ENCODE results near the gene TMEM116.
"Not testable (repeated sequence)": the region's sequence is repeated elsewhere in the genome, so short reads cannot be mapped to it uniquely, and the experiment has no call there.

Gene TMEM116

GRCh38 chr12:112010415-112011344 lies 2.3 kb downstream of the TMEM116 start:
- no peak for DNase-seq (ENCODE audit: low read depth in 2 of 2, low spot score in 1 of 2)

DNA sequence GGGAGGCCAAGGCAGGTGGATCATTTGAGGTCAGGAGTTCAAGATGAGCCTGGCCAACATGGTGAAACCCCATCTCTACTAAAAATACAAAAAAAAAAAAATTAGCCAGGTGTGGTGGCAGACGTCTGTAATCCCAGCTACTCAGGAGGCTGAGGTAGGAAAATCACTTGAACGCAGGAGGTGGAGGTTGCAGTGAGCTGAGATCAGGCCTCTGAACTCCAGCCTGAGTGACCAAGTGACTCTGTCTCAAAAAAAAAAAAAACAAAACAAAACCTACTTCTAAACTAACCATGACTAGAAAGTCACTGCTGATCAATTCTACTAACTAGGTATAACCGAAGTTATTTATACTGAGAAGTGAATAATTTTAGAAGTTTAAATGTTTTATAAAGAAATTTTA lies 3.4 kb downstream of the TMEM116 start:
- not testable (repeated sequence) for DNase-seq (ENCODE audit: low read depth in 2 of 2, low spot score in 1 of 2)

DNA sequence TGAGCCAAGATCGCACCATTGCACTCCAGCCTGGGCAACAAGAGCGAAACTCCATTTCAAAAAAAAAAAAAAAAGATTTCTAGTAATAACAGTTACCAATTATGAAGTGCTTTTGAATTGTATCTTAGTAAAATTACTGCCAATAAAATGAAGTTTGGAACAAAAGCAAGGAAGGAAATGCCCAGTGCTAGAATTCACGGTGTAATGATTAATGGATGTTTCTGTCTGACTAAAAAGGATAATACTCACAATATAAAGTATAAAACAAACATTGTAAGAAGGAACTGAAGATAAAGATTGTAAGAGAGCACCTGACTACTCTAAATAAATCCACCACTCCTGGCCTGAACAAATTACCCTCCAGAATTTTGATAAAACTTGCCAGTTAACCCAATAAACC lies 4.0 kb downstream of the TMEM116 start:
- no peak for DNase-seq (ENCODE audit: low read depth in 2 of 2, low spot score in 1 of 2)

GRCh38 chr12:112007945-112008344 lies 5.0 kb downstream of the TMEM116 start:
- DNase-seq (ENCODE audit: low read depth in 2 of 2, low spot score in 1 of 2), result no peak

- DNase-seq (ENCODE audit: low read depth in 2 of 2, low spot score in 1 of 2), result no peak
These were observed 7.3 kb downstream of the TMEM116 start for GRCh38 chr12:112005419-112006395.

DNA sequence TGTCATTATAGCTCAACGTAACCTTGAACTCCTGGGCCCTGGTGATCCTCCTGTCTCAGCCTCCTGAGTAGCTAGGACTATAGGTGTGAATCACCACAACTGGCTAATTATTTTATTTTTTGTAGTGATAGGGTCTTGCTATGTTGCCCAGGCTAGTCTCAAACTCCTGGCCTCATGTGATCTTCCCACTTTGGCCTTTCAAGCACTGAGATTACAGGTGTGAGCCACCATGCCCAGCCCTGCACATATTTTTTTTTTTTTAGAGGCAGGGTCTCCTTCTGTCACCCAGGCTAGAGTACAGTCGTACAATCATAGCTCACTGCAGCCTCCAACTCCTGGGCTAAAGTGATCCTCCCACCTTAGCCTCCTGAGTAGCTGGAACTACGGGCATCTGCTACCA lies 8.9 kb downstream of the TMEM116 start:
- no peak for DNase-seq (ENCODE audit: low read depth in 2 of 2, low spot score in 1 of 2)

GRCh38 chr12:112001576-112001975 lies 11.4 kb downstream of the TMEM116 start:
- DNase-seq (ENCODE audit: low read depth in 2 of 2, low spot score in 1 of 2), result no peak

DNA sequence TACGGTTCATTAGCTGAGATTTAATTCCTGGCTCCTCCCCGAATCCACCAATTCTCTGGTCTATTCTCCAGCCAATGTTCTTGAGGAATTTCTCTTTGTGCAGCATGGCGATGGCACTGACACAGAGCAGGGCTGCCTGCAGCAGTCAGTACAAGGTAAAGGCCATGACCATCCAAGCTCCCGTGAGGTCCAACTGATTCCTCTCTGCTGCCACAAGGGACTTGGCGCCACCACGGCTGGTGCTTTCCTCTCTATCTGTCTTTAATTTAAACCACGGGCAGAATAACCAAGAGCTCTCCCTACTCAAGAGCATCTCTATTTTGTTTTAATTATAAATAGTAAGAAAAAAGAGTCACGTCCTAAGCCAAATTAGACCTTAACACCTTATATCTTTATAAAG lies 12.1 kb downstream of the TMEM116 start:
- no peak for DNase-seq (ENCODE audit: low read depth in 2 of 2, low spot score in 1 of 2)

DNA sequence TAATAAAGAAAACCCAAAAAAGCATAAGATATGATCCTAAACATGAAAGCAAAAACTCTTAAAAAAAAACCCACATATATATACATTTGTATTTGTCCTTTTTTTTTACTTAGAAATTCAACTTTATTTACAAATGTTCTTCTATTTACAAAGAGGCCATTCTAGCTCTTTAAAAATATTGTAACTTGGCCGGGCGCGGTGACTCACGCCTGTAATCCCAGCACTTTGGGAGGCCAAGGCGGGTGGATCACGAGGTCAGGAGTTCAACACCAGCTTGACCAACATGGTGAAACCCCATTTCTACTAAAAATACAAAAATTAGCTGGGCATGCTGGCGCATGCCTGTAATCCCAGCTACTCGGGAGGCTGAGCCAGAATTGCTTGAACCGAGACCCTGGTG lies 13.8 kb downstream of the TMEM116 start:
- DNase-seq (ENCODE audit: low read depth in 2 of 2, low spot score in 1 of 2), result not testable (repeated sequence)

DNA sequence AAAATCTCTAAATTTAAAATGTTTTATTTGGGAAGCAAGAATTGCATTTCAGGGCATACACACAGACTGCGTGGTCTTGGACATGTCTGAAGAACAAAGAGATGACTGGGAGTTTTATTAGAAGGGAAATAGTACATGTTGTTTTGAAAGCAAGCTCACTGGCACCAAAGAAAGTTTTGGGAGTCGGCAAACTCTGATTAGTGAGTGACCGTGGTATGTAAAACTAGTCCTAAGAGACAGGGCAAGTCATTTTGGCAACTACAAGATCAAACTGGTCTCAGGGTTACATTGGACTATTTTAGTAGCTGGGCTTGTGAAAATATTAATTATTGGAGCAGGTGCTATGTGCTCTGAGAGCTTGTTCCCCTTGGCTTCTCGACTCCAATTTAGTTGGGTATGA lies 14.9 kb downstream of the TMEM116 start:
- DNase-seq (ENCODE audit: low read depth in 2 of 2, low spot score in 1 of 2), result no peak

DNA sequence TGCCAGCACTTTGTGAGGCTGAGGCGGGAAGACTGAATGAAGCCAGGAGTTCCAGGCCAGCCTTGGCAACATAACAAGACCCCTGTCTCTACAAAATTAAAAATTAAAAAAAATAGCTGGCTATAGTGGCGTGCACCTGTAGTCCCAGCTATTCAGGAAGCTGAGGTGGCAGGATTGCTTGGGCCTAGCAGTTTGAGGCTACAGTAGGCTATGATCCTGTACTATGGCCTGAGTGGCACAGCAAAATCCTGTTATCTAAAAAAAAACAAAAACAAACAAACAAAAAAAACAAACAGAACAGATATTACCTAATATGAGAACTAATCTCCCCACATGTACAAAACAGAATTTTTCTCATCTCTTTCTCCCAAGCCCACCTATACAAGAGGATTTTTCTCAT lies 15.7 kb downstream of the TMEM116 start:
- DNase-seq (ENCODE audit: low read depth in 2 of 2, low spot score in 1 of 2), result no peak

DNA sequence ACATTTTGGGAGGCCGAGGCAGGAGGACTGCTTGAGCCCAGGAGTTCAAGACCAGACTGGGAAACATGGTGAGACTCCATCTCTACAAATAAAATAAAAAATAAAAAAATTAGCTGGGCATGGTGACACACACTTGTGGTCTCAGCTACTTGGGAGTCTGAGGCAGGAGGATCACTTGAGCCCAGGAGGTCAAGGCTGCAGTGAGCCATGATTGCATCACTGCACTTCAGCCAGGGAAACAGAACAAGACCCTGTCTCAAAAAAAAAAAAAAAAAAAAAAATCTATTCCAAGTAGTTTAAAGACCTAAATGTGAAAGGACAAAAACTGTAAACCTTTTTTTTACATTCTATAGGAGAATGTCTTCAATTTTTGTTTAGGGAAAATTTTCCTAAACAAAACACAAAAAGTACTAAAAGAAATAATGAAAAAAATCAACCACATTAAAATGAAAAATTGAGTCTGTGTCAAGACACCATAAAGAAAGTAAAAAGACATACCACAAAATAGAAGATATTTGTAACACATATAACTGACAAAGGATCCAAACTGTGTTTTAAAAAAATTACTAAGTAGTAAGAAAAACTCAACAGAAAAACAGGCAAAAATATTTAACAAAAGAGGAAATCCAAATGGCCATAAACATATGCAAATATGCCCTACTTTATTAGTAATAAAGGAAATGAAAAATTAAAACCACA lies 17.0 kb downstream of the TMEM116 start:
- no peak for DNase-seq (ENCODE audit: low read depth in 2 of 2, low spot score in 1 of 2)

GRCh38 chr12:111994211-111995111 lies 18.5 kb downstream of the TMEM116 start:
- DNase-seq (ENCODE audit: low read depth in 2 of 2, low spot score in 1 of 2), result not testable (repeated sequence)

GRCh38 chr12:111993292-111994150 lies 19.4 kb downstream of the TMEM116 start:
- DNase-seq (ENCODE audit: low read depth in 2 of 2, low spot score in 1 of 2), result no peak

DNA sequence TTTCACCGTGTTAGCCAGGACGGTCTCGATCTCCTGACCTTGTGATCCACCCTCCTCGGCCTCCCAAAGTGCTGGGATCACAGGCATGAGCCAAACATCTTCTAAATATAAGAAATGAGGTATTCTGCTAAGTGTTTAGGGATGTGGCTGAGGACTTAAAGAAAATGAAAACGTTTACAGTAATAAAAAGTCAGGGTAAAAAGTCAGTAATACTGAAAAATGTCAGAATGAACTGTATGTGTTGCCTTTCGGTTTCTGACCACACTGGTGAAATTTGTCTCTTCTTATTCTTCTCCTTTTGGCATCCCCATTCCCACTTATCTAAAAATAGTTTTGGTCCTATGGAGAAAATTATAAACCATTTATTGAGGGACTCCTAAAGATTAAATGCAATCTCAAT lies 20.5 kb downstream of the TMEM116 start:
- no peak for DNase-seq (ENCODE audit: low read depth in 2 of 2, low spot score in 1 of 2)

DNA sequence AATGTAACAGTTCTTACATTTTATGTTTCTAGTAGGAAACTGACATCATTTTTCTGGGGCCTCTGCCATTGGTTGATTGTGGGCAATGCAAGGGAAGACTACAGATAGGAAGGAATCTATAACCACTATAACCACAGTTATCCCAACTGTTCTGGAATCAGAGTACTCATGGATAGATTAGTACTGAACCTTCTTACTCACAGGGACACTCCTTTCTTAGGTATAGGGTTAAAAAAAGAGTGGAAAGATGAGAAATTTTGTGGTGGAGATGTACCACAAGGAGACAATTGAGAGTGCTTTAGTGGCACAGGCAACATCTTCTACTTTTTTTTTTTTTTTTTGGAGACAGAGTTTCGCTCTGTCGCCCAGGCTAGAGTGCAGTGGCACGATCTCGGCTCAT lies 21.0 kb downstream of the TMEM116 start:
- DNase-seq (ENCODE audit: low read depth in 2 of 2, low spot score in 1 of 2), result no peak

- no peak for DNase-seq (ENCODE audit: low read depth in 2 of 2, low spot score in 1 of 2)
These were observed 21.4 kb downstream of the TMEM116 start for GRCh38 chr12:111991535-111991934.

DNA sequence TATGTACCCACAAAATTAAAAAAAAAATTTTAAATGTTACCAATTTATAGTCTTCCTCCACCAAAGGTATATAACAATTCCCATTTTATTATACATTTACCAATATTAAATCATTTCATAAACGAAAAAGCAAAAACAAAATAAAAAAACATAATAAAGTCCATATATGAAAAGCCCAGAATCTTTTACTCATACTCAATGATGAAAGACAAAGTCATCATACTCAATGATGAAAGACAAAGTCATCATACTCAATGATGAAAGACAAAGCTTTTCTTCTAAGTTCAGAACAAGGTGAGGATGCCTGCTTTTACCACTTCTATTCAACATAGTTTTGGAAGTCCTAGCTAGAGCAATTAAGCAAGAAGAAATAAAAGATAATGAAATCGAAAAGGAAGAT lies 28.1 kb downstream of the TMEM116 start:
- DNase-seq (ENCODE audit: low read depth in 2 of 2, low spot score in 1 of 2), result no peak

GRCh38 chr12:111981987-111982386 lies 31.0 kb downstream of the TMEM116 start:
- no peak for DNase-seq (ENCODE audit: low read depth in 2 of 2, low spot score in 1 of 2)
